HepG2 (cell line): ENCODE data around the gene EIF2AK2. TPM values are rescaled to one million over a fixed set of nuclear protein-coding genes. Genes with fewer than 3 reads are reported as not detected.

Source experiments
- AHR ChIP-seq: IDR thresholded peaks from 2 replicates; pipeline ENCODE4 v1.6.1; 2018; ENCODE audit warnings: missing genetic modification reagents, missing compliant biosample characterization
- ARID5B ChIP-seq: IDR thresholded peaks from 2 replicates; pipeline ENCODE4 v1.4.0; 2020; ENCODE audit warnings: mild to moderate bottlenecking, missing genetic modification reagents
- ASH2L ChIP-seq: fragments of 300-600, 200-600 bp; sonication (generic); IDR thresholded peaks from 2 replicates; pipeline ENCODE4 v1.7.0; 2017; ENCODE audit warnings: low read depth, mild to moderate bottlenecking, moderate library complexity, mixed read lengths, low read length; ENCODE audit not compliant: insufficient read length
- MBD4 ChIP-seq: IDR thresholded peaks from 2 replicates; pipeline ENCODE4 v1.6.1; 2012; ENCODE audit warnings: low read length, inconsistent platforms, borderline replicate concordance
- NFE2 ChIP-seq: sonication (generic); formaldehyde crosslinking; IDR thresholded peaks from 2 replicates; pipeline ENCODE4 v1.4.0; 2020; ENCODE audit warnings: missing genetic modification reagents
- SOX6 ChIP-seq, 2 experiments: fragments of 450-650 bp in 1 of 2; sonication (generic) in 1 of 2; formaldehyde crosslinking in 1 of 2; IDR thresholded peaks; 2 replicates each; pipeline versions ENCODE4 v1.4.0 to v1.6.1; 2017 to 2020; ENCODE audit warnings: antibody characterized with exemption in 1 of 2, mild to moderate bottlenecking in 1 of 2, missing genetic modification reagents in 1 of 2
- ZNF12 ChIP-seq: sonication (generic); formaldehyde crosslinking; IDR thresholded peaks from 2 replicates; pipeline ENCODE4 v1.5.0; 2020; ENCODE audit warnings: missing genetic modification reagents
- ZNF619 ChIP-seq: sonication (generic); formaldehyde crosslinking; IDR thresholded peaks from 2 replicates; pipeline ENCODE4 v1.4.0; 2020; ENCODE audit warnings: mild to moderate bottlenecking, missing genetic modification reagents
- ZNF660 ChIP-seq: sonication (generic); formaldehyde crosslinking; IDR thresholded peaks from 2 replicates; pipeline ENCODE4 v1.5.1; 2020; ENCODE audit warnings: mild to moderate bottlenecking, low read depth, missing genetic modification reagents, borderline replicate concordance
- ZSCAN22 ChIP-seq: sonication (generic); formaldehyde crosslinking; IDR thresholded peaks from 2 replicates; pipeline ENCODE4 v1.4.0; 2020; ENCODE audit warnings: mild to moderate bottlenecking, missing genetic modification reagents
- polyA plus RNA-seq, 8 experiments: library from polyadenylated mRNA; depleted of rRNA in 3 of 8; stranded (reverse) in 7 of 8; unstranded in 1 of 8; fragments of >200 nt; fragmentation: Illumina TruSeq in 4 of 8; extraction: Trizol in 4 of 8; gene quantifications; 2 replicates each; pipeline versions ENCODE4 v1.2.1 to v1.2.3, GENCODE V29; 2011 to 2016; ENCODE audit warnings: low read depth in 4 of 8, missing spikeins in 1 of 8, mixed read lengths in 1 of 8; ENCODE audit not compliant: insufficient read depth in 1 of 8
- total RNA-seq, 5 experiments: library from RNA; depleted of rRNA; stranded (reverse); fragments of >200 nt; fragmentation: Illumina TruSeq; extraction: Trizol; gene quantifications; 2 replicates each; pipeline ENCODE4 v1.2.3, GENCODE V29; 2016; ENCODE audit warnings: low read depth in 1 of 5
- TF ChIP-seq, protein P1 (sequence below): sonication (generic); formaldehyde crosslinking; IDR thresholded peaks from 2 replicates; pipeline ENCODE4 v1.8.0; 2022; ENCODE audit warnings: missing genetic modification reagents, mild to moderate bottlenecking, moderate library complexity, borderline replicate concordance
- TF ChIP-seq, protein P2 (sequence below): sonication (generic); formaldehyde crosslinking; IDR thresholded peaks from 2 replicates; pipeline ENCODE4 v1.5.0; 2020; ENCODE audit warnings: missing genetic modification reagents
- TF ChIP-seq, protein P3 (sequence below): sonication (generic); formaldehyde crosslinking; IDR thresholded peaks from 2 replicates; pipeline ENCODE4 v1.4.0; 2020; ENCODE audit warnings: missing genetic modification reagents

The EIF2AK2 gene
- total and polyA plus RNA-seq, 2 of the 13 experiments (the other 11 are each of a cell fraction or from before 2014, with no cell fraction given): 10.2 to 26.1 TPM

- TF ChIP-seq ZNF619 (0 out of 2 replicates have a peak, but pooled peaks have one; percentile 50), MBD4 (no peak), AHR (CRISPR knock-in tag) (peak; percentile 54; the same call in 1 of the 2 replicates), ZSCAN22 (peak; percentile 68; the same call in 1 of the 2 replicates), ASH2L (peak; percentile 98), ARID5B (peak; percentile 36), ZNF660 (CRISPR knock-in tag) (0 out of 2 replicates have a peak, but pooled peaks have one; percentile 52), NFE2 (CRISPR knock-in tag) (0 out of 2 replicates have a peak, but pooled peaks have one; percentile 25), ZNF12 (CRISPR knock-in tag) (no peak; the same call in none of the 2 replicates), SOX6 (IDR thresholded peaks at IDR 0.05) (no peak), SOX6 (CRISPR knock-in tag; IDR thresholded peaks at IDR 0.05) (peak; percentile 58; the same call in 1 of the 2 replicates)
- TF ChIP-seq, protein P1, sequence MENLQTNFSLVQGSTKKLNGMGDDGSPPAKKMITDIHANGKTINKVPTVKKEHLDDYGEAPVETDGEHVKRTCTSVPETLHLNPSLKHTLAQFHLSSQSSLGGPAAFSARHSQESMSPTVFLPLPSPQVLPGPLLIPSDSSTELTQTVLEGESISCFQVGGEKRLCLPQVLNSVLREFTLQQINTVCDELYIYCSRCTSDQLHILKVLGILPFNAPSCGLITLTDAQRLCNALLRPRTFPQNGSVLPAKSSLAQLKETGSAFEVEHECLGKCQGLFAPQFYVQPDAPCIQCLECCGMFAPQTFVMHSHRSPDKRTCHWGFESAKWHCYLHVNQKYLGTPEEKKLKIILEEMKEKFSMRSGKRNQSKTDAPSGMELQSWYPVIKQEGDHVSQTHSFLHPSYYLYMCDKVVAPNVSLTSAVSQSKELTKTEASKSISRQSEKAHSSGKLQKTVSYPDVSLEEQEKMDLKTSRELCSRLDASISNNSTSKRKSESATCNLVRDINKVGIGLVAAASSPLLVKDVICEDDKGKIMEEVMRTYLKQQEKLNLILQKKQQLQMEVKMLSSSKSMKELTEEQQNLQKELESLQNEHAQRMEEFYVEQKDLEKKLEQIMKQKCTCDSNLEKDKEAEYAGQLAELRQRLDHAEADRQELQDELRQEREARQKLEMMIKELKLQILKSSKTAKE (CRISPR knock-in tag): no peak
- TF ChIP-seq, protein P2, sequence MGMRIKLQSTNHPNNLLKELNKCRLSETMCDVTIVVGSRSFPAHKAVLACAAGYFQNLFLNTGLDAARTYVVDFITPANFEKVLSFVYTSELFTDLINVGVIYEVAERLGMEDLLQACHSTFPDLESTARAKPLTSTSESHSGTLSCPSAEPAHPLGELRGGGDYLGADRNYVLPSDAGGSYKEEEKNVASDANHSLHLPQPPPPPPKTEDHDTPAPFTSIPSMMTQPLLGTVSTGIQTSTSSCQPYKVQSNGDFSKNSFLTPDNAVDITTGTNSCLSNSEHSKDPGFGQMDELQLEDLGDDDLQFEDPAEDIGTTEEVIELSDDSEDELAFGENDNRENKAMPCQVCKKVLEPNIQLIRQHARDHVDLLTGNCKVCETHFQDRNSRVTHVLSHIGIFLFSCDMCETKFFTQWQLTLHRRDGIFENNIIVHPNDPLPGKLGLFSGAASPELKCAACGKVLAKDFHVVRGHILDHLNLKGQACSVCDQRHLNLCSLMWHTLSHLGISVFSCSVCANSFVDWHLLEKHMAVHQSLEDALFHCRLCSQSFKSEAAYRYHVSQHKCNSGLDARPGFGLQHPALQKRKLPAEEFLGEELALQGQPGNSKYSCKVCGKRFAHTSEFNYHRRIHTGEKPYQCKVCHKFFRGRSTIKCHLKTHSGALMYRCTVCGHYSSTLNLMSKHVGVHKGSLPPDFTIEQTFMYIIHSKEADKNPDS (CRISPR knock-in tag): no peak
- TF ChIP-seq, protein P3, sequence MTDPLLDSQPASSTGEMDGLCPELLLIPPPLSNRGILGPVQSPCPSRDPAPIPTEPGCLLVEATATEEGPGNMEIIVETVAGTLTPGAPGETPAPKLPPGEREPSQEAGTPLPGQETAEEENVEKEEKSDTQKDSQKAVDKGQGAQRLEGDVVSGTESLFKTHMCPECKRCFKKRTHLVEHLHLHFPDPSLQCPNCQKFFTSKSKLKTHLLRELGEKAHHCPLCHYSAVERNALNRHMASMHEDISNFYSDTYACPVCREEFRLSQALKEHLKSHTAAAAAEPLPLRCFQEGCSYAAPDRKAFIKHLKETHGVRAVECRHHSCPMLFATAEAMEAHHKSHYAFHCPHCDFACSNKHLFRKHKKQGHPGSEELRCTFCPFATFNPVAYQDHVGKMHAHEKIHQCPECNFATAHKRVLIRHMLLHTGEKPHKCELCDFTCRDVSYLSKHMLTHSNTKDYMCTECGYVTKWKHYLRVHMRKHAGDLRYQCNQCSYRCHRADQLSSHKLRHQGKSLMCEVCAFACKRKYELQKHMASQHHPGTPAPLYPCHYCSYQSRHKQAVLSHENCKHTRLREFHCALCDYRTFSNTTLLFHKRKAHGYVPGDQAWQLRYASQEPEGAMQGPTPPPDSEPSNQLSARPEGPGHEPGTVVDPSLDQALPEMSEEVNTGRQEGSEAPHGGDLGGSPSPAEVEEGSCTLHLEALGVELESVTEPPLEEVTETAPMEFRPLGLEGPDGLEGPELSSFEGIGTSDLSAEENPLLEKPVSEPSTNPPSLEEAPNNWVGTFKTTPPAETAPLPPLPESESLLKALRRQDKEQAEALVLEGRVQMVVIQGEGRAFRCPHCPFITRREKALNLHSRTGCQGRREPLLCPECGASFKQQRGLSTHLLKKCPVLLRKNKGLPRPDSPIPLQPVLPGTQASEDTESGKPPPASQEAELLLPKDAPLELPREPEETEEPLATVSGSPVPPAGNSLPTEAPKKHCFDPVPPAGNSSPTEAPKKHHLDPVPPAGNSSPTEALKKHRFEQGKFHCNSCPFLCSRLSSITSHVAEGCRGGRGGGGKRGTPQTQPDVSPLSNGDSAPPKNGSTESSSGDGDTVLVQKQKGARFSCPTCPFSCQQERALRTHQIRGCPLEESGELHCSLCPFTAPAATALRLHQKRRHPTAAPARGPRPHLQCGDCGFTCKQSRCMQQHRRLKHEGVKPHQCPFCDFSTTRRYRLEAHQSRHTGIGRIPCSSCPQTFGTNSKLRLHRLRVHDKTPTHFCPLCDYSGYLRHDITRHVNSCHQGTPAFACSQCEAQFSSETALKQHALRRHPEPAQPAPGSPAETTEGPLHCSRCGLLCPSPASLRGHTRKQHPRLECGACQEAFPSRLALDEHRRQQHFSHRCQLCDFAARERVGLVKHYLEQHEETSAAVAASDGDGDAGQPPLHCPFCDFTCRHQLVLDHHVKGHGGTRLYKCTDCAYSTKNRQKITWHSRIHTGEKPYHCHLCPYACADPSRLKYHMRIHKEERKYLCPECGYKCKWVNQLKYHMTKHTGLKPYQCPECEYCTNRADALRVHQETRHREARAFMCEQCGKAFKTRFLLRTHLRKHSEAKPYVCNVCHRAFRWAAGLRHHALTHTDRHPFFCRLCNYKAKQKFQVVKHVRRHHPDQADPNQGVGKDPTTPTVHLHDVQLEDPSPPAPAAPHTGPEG (CRISPR knock-in tag): peak; percentile 90; the same call in 1 of the 2 replicates
Observed at GRCh38 chr2:37196320-37197195, 39.8 kb upstream of the EIF2AK2 start, which contains the start of gene CEBPZOS (continued).
